SK-N-DZ (cell line): ENCODE measurements around the gene SUN1.
A peak's percentile ranks its signal among the peaks of the same experiment; 100 is the strongest.

Experiments used
- DNase-seq: peaks from one replicate; pipeline ENCODE4 v3.0.0-alpha.2; 2015; ENCODE audit warnings: low spot score

Gene SUN1

DNA sequence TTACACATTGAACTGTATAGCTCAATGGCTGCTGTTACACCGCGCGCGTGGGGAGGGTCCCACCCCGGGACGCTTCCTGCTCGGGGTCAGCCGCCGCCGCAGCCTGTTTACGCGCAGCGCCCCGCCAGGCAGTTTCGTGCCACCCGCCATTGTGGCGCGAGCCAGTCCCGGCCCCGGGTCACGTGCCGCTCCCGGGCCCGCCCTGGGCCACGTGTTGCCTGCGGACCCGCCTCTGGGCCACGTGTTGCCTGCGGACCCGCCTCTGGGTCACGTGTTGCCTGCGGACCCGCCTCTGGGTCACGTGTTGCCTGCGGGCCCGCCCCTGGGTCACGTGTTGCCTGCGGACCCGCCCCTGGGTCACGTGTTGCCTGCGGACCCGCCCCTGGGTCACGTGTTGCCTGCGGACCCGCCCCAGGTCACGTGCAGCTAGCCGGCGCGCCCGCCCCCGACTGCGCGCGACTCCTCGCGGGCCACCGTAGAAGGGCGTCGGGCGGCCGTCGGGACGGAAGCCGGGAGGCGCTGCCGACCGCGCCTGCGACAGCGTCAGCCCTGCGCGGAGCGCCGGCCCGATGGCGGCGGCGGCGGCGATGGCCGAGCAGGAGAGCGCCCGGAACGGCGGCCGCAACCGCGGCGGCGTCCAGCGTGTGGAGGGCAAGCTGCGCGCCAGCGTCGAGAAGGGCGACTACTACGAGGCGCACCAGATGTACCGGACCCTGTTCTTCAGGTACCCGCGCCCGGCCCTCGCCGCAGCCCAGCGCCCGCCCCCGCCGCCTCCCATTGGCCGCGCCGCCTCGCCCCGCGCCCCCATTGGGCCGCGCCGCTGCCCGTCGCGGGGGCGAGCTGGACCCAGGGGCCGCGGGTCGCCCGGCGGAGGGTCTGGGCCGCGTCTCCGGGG, 44.0 kb downstream of the SUN1 start, which contains the start of gene GET4:
Gene GET4, plus strand, starts transcription at position 478 of the 895 bp plus-strand sequence. Its CDS starts 92 bp downstream, at position 570.
- peak; percentile 85 for DNase-seq

DNA sequence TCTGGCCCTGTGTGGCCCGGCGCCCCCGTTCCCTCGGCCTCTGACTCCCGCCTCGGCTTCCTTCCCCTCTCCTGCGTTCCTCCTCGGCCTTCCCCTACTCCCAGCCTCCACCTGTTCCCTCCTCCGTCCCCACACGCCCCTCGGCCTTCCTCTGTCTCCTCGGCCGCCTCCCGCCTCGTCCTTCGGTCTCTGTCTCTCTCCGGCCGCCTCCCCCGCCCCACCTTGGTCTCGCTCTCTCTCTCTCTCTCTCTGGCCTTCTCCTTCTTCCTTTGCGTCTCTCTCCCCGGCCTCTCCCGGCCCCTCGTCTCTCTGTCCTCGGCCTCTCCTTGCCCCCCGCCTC, 44.7 kb downstream of the SUN1 start:
- no peak for DNase-seq

DNA sequence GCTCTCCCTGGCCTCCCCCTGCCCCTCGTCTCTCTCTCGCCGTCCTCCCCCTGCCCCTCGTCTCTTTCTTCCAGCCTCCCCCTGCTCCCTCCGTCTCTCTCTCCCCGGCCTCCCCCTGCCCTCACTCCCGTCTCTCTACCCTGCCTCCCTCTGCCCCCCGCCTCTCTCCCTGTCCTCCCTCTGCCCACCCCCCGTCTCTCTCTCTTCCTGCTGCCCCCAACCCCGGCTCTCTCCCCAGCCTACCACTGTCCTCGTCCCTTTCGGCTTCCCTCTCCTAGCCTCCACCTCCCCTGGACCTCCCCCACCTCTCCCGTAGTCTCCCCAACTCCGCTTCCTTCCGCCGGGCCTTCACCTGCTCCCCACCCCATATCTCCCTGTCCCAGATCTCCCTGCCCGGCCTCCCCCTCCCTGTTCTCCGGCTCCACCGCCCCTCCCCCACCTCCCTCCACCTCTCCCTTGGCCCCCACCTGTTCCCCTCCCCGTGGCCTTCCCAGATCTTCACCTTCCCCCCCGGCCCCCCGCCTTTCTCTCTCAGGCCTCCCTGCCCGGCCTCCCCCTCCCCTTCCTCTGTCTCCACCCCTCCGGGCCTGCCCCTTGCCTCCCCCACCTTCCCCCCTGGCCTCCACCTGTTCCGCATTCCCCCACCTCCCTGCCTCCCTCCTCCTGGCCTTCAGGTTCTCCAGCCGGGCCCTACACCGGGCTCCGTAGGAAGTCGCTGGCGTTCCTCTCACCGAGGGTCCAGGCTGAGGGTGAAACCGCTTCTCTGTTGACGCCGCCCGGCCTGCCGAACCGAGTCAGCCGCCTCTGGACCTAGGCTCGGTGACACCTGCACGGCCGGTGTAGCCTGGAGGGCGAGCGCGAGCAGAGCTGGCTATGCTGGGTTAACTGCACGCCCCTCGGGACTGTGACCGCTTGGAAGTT, 45.3 kb downstream of the SUN1 start:
- no peak for DNase-seq

DNA sequence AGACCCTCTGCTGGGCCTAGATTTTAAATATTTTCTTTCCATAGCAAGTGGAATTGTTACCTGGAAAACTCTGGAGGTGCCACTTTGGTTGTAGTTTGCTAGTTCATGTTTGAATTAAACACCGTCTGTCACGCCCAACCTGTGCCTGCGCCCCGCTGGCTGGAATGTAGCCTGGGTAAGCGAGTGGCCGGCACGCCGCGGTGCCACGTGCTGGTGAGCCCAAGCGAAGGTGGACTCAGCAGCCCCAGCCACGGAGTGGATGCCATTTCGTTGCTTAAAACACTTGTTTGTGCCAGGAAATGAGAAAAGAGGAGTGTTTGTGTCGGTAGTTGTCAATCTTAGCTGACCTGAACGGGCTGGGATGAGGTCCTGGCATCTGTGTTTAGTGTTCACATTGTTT, 46.8 kb downstream of the SUN1 start:
- no peak for DNase-seq

DNA sequence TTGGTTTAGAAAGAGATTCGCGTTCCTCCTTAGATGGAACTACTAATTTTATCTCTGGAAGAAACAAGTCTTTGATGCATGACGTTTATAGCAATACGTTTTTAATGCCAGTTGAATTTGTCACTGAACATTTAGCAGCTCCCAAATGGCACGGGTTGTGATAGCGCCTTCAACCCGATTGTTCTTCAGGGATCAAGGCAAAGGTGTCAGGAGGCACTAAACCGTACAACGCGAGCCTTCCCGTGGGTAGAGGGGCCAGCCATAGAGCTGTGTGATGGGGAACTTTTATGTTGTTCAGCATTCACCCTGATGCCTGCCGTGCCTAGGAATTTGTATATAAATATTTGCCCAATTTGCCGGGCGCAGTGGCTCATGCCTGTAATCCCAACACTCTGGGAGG, 47.4 kb downstream of the SUN1 start:
- no peak for DNase-seq

DNA sequence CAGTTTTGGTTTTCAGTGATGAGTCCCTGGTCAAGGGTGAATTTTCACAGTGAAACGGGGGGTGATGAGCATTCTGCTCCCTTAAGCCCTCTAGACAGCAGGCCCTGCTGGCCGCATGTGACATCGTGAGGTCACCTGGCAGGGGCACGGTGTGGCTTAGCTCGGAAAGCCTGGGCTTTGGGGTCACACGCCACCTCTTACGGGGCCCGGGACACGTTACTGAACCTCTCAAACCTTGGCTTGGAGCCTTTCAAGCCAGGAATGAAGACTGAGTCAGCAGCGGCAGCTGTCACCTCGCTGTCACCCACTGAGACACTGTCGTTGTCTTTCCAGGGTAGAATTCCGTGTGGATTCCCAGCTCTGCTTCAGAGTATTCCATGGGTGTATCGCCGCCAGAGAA, 48.2 kb downstream of the SUN1 start:
- no peak for DNase-seq

DNA sequence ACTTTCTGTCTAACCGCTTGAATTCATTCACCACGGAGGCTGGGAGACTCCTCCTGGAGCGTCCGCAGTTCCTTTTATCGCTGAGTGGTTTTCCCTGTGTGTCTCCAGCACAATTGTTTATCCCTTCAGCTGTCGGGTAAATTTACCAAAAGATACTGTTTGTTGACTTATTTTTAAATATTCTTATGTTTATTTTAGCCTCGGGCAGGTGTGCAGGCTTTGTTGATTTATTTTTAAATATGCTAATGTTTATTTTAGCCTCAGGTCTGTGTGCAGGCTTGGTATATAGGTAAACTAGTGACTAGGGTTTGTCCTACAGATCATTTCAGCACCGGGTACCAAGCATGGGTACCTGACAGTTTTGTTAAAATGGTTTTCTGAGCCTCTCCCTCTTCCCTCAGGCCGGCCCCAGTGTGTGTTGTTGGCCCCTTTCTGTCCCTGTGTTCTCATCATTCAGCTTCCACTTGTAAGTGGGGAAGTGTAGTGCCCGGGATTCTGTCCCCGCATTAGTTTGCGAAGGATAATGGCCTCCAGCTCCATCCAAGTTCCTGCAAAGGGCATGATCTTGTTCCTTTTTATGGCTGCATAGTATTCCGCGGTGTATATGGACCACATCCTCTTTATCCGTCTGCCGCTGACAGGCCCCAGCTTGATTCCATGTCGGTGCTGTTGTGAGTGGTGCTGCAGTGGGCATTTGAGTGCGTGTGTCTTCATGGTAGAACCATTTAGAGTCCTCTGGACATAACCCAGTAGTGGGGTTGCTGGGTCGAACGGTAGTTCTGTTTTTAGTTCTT, 49.4 kb downstream of the SUN1 start:
- no peak for DNase-seq

DNA sequence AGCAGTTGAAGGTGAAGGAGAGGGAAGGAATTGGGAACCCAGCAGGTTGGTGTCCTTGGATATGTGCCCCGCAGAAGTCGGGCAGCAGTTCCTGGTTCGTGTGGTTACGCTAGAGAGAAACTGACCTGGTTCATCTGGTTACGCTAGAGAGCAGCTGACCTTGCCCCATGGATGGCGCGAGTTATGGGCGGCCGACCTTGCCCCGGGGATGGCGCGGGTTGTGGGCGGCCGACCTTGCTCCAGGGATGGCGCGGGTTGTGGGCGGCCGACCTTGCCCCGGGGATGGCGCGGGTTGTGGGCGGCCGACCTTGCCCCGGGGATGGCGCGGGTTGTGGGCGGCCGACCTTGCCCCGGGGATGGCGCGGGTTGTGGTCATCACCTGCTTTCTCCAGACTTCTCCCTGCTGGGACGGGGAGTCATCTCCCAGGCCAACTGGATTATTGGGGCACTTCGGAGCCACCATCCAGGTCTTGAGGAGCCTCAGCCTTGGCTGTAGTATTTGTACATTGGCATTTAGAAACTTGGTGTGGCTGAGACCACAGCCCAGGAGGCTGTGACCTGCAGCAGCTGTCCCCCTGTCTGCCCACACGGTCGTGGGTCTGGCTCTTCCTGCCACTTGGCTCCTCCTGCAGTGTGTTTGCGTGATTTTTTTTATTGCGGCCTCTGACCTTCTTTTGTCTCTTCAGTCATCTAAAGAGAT, 50.2 kb downstream of the SUN1 start:
- DNase-seq = no peak

DNA sequence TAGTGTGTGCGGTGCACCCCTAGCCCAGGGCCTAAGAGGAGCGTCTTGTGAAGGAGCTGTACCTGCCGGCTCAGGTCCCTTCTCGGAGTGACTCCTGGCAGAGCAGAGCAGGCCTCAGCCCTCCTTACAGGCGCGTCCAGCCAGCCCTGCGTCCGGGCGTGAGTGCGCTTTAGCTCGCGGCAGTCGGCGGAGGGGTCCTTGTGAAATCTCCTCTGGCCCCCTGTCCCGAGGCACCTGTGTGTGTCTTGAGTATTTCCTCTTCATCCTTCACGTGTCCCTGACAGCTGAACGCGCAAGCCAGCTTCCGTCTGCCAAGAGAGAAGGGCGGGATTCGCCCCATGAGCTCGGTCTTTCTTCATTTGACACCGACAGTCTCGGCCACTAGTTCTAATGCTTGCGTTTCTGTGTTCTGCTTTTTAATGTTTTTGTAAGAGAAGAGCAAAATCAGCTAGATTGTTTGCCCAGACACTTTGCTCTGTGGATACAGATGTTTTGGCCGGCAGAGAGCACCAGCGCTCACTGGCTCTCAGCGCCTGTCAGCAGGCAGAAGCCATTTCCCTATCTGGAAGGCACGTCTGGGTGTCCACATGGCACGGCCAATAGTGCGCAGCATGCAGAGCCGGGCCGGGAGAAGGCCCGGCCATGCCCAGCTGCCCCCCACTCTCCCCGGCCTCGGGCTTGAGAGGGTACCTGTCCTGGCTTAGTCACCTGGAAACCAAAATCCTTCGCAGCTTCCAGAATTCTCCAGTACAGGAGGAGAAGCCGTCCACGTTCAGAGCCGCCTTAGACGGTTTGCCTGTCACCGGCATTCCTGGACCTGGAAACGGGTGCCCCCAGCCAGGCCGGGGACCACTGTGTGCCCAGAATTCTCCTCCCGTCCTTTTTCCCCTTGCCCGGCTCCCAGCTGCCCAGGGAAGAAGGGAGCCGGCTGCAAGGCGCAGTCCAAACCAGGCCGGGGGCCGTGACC, 51.1 kb downstream of the SUN1 start:
- DNase-seq = no peak

DNA sequence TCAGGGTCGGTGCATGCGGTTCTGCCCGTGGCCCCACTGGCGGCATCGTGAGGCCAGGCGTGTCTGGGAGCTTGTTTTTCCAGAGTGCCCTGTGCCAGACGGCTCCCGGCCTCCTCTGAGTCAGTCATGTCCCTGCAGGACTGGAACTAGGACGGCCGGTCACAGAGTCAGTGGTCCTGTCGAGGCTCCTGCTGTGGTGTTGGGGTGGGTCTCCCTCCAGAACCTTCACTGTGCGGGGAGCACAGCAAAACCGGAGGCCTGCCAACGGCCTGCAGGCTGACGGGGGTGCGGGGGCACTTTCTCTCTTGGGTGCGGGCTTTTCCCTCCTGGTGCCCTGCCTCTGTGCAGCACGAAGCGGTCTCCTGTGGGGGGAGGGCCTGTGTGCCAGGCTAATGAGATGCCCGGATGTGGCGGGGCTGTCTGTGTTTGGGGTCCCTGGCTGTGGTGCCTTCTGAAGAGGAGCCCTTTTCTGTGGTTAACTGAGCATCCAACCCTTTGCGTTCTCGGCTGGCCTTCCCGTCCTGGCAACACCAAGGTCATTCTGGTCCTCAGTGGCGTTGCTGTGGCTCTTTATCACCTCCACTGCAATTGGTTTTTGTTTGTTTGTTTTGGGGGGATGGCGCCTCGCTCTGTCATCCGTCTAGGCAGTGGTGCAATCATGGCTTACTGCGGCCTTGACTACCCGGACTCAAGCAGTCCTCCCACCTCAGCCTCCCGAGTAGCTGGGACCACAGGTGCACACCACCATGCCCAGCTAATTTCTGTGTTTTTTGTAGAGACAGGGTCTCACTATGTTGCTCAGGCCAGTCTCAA, 52.1 kb downstream of the SUN1 start:
- no peak for DNase-seq

DNA sequence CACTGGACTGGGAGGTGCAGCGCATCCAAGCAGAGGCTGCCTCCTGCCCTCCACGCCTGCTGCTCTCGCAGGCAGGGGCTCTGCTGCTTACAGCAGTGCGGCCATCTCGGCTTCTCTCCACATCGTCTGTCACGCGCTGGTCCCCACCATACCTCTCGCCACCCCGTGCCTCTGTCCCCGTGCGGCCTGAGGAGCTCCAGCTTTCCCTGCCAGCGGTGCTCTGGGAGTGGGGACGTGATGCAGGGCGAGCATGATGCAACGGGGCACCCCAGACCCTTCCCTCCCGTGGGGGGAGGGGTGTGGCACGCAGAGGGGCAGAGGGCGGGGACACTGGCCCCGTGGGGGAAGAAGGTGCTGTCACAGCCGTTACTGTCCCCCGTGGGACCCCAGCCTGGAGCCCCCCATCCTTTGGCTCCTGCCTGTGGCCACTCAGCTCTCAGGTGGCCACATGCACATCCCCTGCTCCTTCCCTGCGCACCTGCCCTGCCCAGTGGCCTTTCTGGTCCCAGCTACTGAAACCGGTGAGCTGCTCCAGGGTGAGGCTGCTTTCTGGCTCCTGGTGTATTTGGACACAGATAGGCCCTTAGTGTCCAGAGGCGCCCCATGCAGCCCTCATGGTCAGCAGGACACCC, 53.1 kb downstream of the SUN1 start:
- no peak for DNase-seq

DNA sequence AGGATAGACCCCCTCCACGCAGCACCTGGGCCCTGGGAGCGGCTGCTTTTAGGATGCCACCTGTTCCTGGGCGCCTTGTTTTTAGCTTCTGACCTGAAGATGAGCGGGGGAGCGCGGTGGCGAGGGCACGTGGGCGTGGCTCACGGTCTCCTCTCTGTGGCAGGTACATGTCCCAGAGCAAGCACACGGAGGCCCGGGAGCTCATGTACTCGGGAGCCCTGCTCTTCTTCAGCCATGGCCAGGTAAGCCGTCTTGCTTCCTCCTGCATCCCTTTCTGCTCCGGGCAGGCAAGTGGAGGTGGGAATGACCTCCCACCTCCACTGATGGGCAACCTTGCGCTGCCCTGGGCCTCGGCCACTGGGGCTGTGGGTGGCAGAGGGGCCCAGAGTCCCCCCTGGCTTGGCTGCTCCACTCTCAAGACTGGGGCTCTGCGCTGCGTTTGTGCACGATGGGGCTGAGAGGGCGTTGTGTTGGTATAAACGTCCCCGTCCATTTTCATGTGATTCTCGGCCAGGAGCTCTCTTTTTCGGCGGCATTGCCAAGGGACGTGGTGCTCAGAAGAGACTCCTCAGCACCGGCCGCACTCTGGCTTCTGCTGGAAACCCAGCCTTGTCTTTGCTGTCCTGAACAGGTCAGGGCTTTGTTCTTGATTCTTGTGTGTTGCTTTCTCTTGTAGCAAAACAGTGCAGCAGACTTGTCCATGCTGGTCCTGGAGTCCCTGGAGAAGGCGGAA, 53.8 kb downstream of the SUN1 start:
- DNase-seq = no peak

DNA sequence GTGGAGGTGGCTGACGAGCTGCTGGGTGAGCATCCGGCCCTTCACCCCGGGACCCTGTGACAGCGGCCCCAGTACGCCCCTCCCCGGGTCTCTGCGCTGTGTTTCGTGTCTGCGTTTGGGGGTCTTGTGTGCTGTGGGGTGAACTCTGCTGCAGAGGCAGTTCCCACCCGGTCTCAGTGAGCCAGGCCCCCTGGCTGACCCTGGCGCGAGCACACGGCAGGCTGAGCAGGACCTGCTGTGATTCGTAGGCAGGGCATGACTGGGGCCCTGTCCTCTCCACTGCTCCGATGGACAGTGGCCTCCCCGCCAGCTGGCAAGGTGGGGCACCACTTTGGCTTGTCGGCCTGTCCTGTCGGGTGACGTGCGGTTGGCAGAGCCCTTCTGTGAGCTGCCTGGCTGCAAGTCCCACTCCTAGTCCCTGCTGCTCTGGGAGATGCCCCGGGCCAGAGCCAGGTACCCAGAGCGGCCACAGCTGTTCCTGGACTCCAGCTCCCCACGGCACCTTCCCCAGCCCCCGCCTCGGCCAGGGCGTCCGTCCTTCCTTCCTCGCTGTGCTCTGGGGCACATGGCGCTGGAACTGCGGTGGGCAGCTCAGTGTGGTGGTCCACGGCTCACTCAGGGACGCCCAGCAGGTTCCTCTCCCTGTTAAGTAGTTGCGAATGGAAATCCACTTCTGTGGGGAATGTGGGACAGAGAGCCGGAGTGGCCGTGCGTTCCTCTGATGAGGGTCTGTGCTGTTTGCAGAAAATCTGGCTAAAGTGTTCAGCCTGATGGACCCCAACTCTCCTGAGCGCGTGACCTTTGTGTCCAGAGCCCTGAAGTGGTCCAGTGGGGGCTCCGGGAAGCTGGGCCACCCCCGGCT, 54.6 kb downstream of the SUN1 start:
- no peak for DNase-seq

DNA sequence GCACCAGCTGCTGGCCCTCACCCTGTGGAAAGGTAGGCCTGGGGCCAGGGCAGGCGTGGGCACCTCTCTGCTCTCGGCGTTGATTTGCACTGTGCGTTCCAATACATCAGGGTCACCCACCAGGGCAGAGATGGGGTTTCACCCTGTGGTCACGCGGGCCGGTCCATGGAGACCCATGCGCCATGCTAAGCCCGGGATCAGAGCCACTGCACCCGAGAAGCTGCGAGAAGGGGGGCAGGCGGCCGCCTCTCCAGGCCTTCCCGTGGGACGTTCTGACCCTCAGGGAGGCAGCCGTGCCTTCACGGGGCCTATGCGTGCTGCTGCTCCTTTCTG, 55.2 kb downstream of the SUN1 start:
- no peak for DNase-seq

DNA sequence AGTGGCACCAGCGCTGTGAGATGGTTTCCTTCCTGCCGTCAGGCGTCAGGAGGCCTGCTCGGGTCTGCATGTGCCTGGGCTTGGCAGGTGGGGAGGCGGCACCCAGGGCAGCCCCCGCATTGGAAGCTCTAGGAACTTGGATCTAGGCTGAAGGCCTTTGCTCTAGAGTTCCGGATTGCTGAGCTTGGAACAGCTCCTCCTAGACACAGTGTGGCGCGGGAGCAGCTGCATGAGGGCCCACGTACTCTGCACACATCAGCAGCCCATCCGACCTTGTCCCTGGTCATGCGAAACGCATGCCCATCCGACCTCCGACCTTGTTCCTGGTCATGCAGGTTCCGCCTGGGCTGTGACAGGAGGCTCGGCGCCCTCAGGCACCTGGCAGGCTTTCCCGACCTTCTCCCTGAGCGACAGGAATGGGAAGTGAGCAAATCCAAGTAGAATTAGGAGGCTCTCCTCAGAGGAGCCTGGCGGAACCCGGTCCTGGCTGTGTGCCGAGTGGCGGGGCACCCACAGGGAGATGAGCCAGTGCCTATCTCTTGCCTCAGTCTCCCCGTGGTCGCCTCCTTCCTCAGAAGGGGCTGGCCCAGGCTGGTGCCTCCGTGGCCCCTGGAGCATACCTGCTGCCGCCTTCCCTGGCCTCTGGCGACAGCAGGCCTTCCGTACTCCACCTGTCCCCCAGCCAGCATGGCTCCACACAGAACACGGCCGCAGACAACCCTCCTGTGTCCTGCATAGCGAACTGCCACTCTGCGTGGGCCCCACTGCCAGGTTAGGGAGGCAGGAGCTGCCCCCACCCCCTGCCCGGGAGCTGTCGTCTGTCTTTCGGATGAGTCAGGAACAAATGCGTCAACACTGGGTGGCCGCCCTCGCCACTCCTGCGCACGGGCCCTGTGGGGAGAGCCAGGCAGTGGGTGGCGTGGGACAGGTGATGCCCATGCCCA, 56.1 kb downstream of the SUN1 start:
- no peak for DNase-seq

DNA sequence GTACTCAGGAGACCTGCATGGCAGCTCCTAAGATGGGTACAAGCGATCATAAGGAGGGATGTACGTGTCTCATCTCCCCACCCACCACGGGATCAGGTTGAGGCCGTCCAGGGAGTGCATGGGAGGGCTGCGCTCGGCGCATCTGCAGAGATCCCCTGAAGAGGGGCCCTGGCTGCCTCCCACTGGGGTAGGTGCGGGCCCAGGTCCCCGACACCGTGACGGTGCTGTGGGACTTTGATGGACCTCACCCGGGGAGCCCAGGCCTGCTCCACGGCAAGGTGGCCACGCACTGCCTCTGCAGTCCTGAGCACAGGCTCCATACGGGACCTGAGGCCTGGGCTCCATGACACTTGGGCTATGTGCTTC, 56.7 kb downstream of the SUN1 start:
- DNase-seq = no peak
